HG03439 (cell line): Measurements from ENCODE around the gene SH3TC1.

Source experiments
- ATAC-seq: cut with Tn5 transposase; IDR thresholded peaks from one replicate; pipeline ENCODE4 v1.9.1; 2021; ENCODE audit warnings: mild to moderate bottlenecking, moderate library complexity; ENCODE audit not compliant: unreplicated experiment

The SH3TC1 gene

GRCh38 chr4:8274066-8274652, 75.1 kb downstream of the SH3TC1 start:
- no peak for ATAC-seq

- no peak for ATAC-seq
These were observed 75.9 kb downstream of the SH3TC1 start for GRCh38 chr4:8274765-8275547.

DNA sequence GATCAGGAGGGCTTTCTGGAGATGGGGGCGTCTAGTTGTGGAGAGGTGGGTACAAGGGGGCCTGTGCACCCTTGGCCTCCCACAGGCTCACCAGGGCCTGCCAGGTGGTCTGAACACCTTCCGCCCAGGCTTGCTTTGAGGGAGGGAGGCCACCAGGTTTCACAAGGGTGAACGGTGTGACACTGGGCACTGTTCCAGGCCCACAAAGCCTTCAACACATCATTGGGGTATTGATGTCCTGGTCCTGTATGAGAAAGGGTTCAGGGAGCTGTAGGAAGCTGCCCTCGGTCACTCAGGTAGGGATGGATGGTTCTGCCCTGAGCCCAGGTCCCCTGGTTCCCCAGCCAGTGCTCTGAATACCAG, 76.4 kb downstream of the SH3TC1 start:
- no peak for ATAC-seq

GRCh38 chr4:8276358-8277240, 77.5 kb downstream of the SH3TC1 start:
- no peak for ATAC-seq

DNA sequence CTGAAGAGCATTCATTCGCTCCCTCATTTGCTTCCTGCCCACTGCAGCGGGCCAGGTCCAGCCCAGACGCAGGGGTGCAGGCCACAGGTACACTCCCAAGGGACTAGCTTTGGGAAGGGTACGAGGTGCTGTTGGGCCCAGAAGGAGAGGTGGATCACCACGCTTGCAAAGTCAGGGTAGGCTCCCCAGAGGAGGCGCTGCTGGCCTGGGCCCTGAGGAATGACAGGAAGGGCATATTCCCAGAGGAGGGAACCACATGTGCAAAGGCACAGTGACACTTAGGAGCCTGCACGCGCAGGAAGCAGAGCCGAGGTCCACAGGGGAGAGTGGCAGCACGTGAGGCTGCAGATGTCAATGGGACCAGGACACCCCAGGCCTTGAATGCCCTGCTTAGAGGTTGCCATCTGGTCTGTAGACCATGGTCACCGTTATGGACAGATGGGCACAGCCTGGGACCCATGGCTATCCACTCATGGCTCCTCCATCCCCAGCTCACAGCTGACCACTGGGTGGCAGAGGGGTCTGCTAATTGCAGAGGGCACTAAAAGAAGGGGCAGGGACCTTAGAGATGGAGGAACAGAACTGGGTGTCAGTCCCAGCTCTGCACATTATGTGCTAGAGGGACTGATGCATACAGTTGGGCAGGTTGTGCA, 78.4 kb downstream of the SH3TC1 start:
- ATAC-seq, result no peak

- ATAC-seq, result no peak
These were observed 78.9 kb downstream of the SH3TC1 start for GRCh38 chr4:8278009-8278395.

DNA sequence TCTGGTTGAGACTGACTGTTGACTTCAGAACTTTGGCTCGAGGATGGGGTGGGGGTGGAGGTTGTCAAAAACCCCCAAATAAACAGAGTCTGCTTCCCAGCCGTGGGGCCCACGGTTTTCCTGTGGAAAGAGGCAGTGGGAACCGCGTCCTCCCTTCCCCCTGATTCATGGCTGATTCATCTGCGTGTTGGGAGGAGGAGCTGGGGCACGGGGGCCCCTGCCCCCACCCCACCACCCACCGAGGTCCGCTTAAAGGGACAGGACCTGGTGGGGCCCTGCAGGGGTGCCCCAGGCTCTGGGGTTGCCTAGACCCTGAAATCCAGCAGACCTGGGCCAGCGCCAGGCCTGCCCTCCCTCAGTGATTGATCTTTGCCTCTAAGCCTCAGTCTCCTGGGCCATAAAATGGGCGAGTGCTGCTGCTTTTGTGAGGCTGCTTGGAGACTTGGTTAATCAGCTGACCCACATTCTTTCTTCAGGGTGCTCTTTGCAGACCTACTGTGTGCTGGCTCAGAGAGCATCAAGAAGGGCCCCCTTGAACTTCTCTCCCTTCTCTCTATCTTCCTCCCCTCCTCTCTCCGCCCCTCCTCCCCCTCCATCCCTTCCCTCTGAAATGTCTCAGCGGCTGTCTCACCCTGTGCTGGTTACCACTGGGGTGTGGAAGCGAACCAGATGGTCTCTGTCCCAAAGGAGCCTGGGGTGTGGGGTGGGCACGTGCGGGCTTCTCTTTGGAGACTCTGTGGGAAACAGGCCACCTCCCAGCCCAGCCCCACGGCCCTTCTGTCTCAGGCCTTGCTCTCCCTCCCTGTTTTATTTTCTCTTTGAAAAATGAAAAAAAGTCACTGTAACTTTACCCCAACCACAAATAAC, 79.6 kb downstream of the SH3TC1 start:
- no peak for ATAC-seq

DNA sequence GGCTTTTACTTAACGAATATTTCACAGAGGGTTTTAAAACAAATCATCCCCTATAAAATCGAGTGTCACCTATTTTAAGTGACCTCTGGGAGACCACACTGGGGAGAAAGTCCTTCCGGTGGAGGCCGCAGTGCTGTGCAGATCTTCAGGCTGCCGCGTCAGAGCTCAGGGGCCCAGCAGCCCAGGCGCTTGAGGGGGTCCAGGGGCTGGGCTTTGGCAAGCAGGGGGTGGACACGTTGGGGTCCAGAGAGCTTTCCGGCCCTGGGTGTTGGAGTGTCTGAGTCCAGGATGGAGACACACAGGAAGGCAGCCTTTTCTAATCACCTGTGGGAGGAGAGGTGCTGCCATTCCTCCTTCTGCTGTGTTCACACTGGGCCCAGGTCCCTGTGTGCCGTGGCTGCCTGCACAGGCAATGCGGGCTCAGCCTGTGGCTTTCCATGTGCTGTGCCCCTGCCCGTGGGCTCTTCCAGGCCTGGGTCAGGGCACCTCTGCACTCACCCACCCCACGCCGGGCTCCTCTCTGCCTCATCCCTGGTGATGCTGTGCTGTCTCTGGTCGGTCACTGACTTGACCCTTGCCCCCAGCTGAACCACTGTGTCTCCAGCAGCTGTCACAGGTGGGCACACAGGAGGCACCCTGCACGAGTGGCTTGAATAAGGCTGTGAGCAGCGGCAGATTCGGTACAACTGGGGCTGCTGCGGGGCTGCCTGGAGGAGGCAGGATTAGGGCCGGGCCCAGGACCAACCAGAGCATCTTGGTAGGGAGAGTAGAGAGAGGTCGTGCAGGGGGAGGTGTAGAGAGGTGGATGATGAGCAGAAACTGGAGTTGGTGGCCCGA, 80.4 kb downstream of the SH3TC1 start:
- ATAC-seq, result no peak

DNA sequence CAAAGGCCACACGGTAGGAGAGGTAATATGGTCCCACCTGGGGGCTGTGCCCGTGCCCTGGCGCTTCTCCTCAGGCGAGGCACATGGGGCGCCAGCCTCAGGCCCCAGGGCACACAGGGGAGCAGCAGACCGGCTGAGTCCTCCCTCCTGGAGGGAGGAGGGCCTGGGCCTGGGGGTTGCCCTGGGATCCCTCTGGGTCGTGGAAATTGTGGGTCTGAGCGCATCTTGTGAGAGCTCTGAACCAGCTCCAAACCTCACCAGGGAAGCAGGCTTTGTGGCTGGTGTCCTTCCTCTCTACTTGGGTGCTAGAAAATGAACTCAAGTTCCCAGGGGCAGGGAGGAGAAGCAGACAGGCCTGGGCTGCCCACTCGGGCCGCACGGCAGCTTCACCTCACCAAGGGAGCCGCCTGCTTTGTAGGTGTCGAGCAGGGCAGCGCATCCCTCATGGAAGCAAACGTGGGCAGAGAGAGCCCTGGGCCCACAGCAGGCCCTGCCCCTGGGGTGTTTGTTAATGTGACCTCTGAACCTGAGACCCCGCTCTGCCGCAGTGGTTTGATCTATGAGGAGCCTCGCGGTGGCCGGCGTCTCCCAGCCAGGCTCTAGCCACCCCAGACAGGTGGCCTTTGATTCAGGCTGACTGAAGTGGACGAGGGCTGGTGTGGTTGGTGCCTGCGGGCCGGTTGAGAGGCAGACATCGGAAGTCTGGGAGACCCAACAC, 81.2 kb downstream of the SH3TC1 start:
- ATAC-seq, result no peak

- ATAC-seq, result no peak
These were observed 81.9 kb downstream of the SH3TC1 start for GRCh38 chr4:8280876-8281440.

DNA sequence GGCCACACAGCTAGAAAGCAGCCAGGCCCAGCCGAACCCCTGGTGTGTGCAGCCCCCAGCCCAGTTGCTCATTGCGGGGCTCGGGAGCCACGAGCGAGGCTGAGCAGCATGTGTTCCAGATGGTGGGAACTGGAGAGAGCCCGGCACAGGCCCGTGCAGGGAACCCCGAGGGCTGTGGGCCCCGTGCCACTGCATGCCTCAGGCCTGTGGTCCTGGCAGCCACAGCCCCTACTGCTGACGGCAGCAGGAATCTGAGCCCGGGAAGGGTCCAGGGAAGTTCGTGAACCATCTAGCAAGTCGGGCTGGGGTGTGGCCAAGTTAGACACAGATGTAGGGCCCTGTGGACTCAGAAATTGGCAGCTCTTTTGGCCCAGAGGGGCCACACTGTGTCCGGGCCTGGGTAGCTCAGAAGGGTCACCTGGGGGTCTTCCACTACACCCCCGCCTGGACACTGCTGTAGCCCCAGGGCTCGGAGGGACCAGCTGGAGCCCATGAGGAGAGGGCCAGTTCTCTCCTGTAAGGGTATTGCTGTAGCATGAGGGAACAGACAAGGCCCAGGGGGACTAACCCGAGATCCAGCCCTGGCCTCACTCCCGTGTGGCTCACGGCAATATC, 82.5 kb downstream of the SH3TC1 start:
- ATAC-seq, result no peak

DNA sequence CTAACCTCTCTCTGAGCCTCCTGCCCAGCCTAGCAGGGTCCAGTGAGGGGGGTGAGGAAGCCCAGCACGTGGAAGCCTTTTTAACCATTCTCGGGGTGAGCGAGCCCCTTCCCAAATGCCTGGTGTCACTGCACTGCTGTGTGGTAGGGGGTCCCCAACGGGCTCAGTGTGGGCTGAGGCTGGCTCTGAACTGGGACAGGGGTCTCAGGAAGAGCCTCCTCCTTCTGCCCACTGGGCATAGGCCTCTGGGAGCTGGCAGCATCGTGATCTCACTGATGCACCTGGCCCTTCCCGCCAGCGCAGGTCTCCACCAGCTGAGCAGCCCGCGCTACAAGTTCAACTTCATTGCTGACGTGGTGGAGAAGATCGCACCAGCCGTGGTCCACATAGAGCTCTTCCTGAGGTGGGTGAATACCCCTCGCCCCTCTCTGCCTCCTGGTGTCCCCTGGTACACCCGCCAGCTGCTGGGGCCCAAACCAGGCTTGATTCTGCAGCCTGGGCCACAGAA, 83.1 kb downstream of the SH3TC1 start:
- ATAC-seq, result no peak

GRCh38 chr4:8282742-8283141, 83.7 kb downstream of the SH3TC1 start:
- no peak for ATAC-seq

- ATAC-seq, result no peak
These were observed 84.1 kb downstream of the SH3TC1 start for GRCh38 chr4:8283161-8283560.

GRCh38 chr4:8283631-8284121, 84.6 kb downstream of the SH3TC1 start:
- ATAC-seq, result no peak

GRCh38 chr4:8284391-8284790, 85.3 kb downstream of the SH3TC1 start:
- no peak for ATAC-seq

GRCh38 chr4:8285143-8285975, 86.3 kb downstream of the SH3TC1 start:
- no peak for ATAC-seq
